Measurements from ENCODE around the gene NAXE. TPM values are rescaled to one million over a fixed set of nuclear protein-coding genes. Genes with fewer than 3 reads are reported as not detected.

Gene NAXE
- polyA plus RNA-seq, 1 donor from 2014 or later = 95.7 TPM

DNA sequence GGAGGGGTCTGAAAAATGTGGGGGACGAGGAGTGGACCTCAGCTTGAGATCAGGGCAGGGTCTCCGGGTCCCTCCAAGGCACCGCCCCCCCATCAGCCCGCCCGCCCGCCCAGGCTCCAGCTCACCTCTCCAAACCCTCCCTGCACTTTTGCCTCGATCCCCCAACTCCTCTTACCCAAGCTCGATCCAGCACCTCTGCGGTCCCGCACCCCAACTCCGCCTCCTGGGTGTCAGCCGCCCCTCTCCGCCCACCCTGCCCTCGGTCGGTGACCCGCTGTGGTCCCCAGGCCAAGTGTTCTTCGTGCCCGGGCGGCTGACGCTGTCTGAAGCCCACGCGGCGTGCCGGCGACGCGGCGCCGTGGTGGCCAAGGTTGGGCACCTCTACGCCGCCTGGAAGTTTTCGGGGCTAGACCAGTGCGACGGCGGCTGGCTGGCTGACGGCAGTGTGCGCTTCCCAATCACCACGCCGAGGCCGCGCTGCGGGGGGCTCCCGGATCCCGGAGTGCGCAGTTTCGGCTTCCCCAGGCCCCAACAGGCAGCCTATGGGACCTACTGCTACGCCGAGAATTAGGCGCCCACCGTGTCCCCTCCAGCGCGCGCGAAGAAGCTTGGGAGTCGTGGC lies 33.3 kb downstream of the NAXE start:
- Histone ChIP-seq H3K9me2 (ENCODE audit: insufficient read depth, low read length) (no peaks in the 10 kb centered on the region), H3K36me3 (ENCODE audit: insufficient read depth, low read length) (no peaks in the 10 kb centered on the region), H4K20me1 (ENCODE audit: insufficient read depth) (no peaks in the 10 kb centered on the region), H3K4me2 (ENCODE audit: low read length) (no peak overlapping the region), H3K79me2 (replicated peaks; ENCODE audit: insufficient read depth, low read length) (no peaks in the 10 kb centered on the region), H3F3A (ENCODE audit: insufficient read depth, low read length, poor library complexity, severe bottlenecking) (no peaks in the 10 kb centered on the region), H3K9me3 (ENCODE audit: low read length) (no peaks in the 10 kb centered on the region), H3K27ac (ENCODE audit: low read length) (no peak overlapping the region), H2AFZ (ENCODE audit: low read depth, low read length) (no peak overlapping the region), H3K27me3 (ENCODE audit: insufficient read depth, low read depth, low read length) (peaks cover 62% of the 10 kb centered on the region), H3K4me3 (ENCODE audit: low read length) (peak overlapping the region; percentile 69), H3K9ac (ENCODE audit: low read length) (peak overlapping the region; percentile 14)
- TF ChIP-seq MXI1 (conservative IDR thresholded peaks at IDR 0.05; ENCODE audit: poor library complexity, severe bottlenecking) (no peak), EZH2 (IDR thresholded peaks at IDR 0.05; ENCODE audit: borderline replicate concordance, insufficient read depth, low read length, poor library complexity, severe bottlenecking) (peak; percentile 89), POLR2AphosphoS5 (IDR thresholded peaks at IDR 0.05) (no peak)

DNA sequence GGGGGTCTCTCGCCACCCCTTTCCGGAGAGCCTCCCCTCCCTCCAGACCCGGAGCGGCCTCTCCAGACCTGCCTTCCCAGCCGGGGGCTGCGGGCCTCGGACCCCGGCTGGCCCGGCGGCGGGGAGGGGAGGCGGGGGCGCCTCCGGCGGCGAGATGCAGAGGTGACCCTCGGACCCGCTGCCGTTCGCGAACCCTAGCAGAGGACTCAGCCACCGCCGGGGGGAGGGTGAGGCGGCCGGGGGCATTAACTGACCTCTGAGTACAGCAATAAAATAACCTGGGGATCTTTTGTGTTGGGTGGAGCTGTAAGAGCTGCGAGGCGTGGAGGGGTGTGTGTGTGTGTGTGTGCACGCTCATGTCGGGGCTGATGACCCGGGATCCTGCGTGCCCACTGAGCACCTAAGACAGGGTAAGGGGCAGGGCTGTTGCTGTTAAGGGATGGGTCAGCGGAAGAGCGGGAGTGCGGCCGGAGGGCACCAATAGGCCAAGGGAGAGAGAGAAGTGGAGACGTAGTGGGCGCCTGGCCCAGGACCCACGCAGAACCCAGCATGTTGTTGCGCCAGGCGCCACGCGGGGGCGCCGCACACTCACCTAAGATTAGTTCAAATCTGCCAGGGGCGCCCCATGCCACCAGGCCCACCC lies 34.0 kb downstream of the NAXE start:
- Histone ChIP-seq H3K27ac (ENCODE audit: low read length) (no peak overlapping the region), H4K20me1 (ENCODE audit: insufficient read depth) (no peaks in the 10 kb centered on the region), H3K27me3 (ENCODE audit: insufficient read depth, low read depth, low read length) (peaks cover 55% of the 10 kb centered on the region), H3K9me3 (ENCODE audit: low read length) (no peaks in the 10 kb centered on the region), H3F3A (ENCODE audit: insufficient read depth, low read length, poor library complexity, severe bottlenecking) (no peaks in the 10 kb centered on the region), H2AFZ (ENCODE audit: low read depth, low read length) (no peak overlapping the region), H3K36me3 (ENCODE audit: insufficient read depth, low read length) (no peaks in the 10 kb centered on the region), H3K9ac (ENCODE audit: low read length) (peak overlapping the region; percentile 14), H3K9me2 (ENCODE audit: insufficient read depth, low read length) (no peaks in the 10 kb centered on the region), H3K4me2 (ENCODE audit: low read length) (no peak overlapping the region), H3K79me2 (replicated peaks; ENCODE audit: insufficient read depth, low read length) (no peaks in the 10 kb centered on the region), H3K4me3 (ENCODE audit: low read length) (peak overlapping the region; percentile 69)
- TF ChIP-seq, protein P1, sequence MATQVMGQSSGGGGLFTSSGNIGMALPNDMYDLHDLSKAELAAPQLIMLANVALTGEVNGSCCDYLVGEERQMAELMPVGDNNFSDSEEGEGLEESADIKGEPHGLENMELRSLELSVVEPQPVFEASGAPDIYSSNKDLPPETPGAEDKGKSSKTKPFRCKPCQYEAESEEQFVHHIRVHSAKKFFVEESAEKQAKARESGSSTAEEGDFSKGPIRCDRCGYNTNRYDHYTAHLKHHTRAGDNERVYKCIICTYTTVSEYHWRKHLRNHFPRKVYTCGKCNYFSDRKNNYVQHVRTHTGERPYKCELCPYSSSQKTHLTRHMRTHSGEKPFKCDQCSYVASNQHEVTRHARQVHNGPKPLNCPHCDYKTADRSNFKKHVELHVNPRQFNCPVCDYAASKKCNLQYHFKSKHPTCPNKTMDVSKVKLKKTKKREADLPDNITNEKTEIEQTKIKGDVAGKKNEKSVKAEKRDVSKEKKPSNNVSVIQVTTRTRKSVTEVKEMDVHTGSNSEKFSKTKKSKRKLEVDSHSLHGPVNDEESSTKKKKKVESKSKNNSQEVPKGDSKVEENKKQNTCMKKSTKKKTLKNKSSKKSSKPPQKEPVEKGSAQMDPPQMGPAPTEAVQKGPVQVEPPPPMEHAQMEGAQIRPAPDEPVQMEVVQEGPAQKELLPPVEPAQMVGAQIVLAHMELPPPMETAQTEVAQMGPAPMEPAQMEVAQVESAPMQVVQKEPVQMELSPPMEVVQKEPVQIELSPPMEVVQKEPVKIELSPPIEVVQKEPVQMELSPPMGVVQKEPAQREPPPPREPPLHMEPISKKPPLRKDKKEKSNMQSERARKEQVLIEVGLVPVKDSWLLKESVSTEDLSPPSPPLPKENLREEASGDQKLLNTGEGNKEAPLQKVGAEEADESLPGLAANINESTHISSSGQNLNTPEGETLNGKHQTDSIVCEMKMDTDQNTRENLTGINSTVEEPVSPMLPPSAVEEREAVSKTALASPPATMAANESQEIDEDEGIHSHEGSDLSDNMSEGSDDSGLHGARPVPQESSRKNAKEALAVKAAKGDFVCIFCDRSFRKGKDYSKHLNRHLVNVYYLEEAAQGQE (IDR thresholded peaks at IDR 0.05; ENCODE audit: borderline replicate concordance) = no peak
- no peak for TF ChIP-seq TAF1 (IDR thresholded peaks at IDR 0.05; ENCODE audit: low read depth)
- TF ChIP-seq, protein P2, sequence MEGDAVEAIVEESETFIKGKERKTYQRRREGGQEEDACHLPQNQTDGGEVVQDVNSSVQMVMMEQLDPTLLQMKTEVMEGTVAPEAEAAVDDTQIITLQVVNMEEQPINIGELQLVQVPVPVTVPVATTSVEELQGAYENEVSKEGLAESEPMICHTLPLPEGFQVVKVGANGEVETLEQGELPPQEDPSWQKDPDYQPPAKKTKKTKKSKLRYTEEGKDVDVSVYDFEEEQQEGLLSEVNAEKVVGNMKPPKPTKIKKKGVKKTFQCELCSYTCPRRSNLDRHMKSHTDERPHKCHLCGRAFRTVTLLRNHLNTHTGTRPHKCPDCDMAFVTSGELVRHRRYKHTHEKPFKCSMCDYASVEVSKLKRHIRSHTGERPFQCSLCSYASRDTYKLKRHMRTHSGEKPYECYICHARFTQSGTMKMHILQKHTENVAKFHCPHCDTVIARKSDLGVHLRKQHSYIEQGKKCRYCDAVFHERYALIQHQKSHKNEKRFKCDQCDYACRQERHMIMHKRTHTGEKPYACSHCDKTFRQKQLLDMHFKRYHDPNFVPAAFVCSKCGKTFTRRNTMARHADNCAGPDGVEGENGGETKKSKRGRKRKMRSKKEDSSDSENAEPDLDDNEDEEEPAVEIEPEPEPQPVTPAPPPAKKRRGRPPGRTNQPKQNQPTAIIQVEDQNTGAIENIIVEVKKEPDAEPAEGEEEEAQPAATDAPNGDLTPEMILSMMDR (IDR thresholded peaks at IDR 0.05; ENCODE audit: poor library complexity, severe bottlenecking) = peak; percentile 95
- TF ChIP-seq SMC3 (conservative IDR thresholded peaks at IDR 0.05; ENCODE audit: poor library complexity) = peak; percentile 86
- no peak for TF ChIP-seq EZH2 (IDR thresholded peaks at IDR 0.05; ENCODE audit: borderline replicate concordance, insufficient read depth, low read length, poor library complexity, severe bottlenecking)
- TF ChIP-seq POLR2AphosphoS5 (IDR thresholded peaks at IDR 0.05) = no peak
- peak; percentile 21 for TF ChIP-seq MXI1 (conservative IDR thresholded peaks at IDR 0.05; ENCODE audit: poor library complexity, severe bottlenecking)
- TF ChIP-seq EP300 (conservative IDR thresholded peaks at IDR 0.05; ENCODE audit: poor library complexity, severe bottlenecking) = no peak
- peak; percentile 86 for TF ChIP-seq RAD21 (conservative IDR thresholded peaks at IDR 0.05)

All from neural cell (in vitro differentiated cells).